Prostate gland (tissue), 2 donors: ENCODE measurements around the gene LCN10. TPM values are rescaled to one million over a fixed set of nuclear protein-coding genes. Genes with fewer than 3 reads are reported as not detected.

Source experiments
- DNase-seq: peaks from one replicate; pipeline ENCODE4 v3.0.0-alpha.2; 2019; ENCODE audit warnings: low spot score
- H3K27ac ChIP-seq, 2 donors: fragments of 200-600 bp; sonication (generic); 2 replicates each; pipeline ENCODE4 v1.5.1; 2017 to 2019
- H3K27me3 ChIP-seq: fragments of 200-600 bp; sonication (generic); replicated peaks from 2 replicates; pipeline ENCODE4 v1.5.1; 2019; ENCODE audit not compliant: insufficient read depth
- H3K36me3 ChIP-seq, 2 donors: fragments of 200-600 bp; sonication (generic); 1 replicate in 1 of 2; 2 replicates in 1 of 2; pipeline versions ENCODE4 v1.5.1 to v1.8.1; 2017 to 2019
- H3K4me1 ChIP-seq: fragments of 200-600 bp; sonication (generic); replicated peaks from 2 replicates; pipeline ENCODE4 v1.5.1; 2019
- H3K4me3 ChIP-seq, 2 donors: fragments of 200-600 bp; sonication (generic); 2 replicates each; pipeline ENCODE4 v1.5.1; 2017 to 2019
- H3K9me3 ChIP-seq: fragments of 200-600 bp; sonication (generic); 2 replicates; pipeline ENCODE4 v1.5.1; 2017
- CTCF ChIP-seq, 4 experiments: fragments of 200-600 bp in 2 of 4; fragments of 450-650 bp in 2 of 4; sonication (generic) in 2 of 4; IDR thresholded peaks; 1 replicate in 3 of 4; 2 replicates in 1 of 4; pipeline ENCODE4 v1.5.1; 2016 to 2019; ENCODE audit warnings: antibody characterized with exemption in 4 of 4, mild to moderate bottlenecking in 2 of 4, moderate library complexity in 2 of 4
- POLR2A ChIP-seq: fragments of 450-650 bp; IDR thresholded peaks from one replicate; pipeline ENCODE4 v1.6.1; 2016; ENCODE audit warnings: antibody characterized with exemption, mild to moderate bottlenecking
- POLR2AphosphoS5 ChIP-seq: sonication (generic); formaldehyde crosslinking; IDR thresholded peaks from one replicate; pipeline ENCODE4 v1.6.1; 2017; ENCODE audit warnings: antibody characterized with exemption
- WGBS: methylation state at CpG from one replicate; pipeline ENCODE4 v1.1.5; 2018; 5-methylcytosine and 5-hydroxymethylcytosine counted together
- intact Hi-C: fragments of 100-400 bp; cut with DNase I; formaldehyde crosslinking; loops from one replicate; pipeline ENCODE4 v1.14.2; 2022
- total RNA-seq, 2 donors: library from RNA; depleted of rRNA; stranded (reverse); fragments of >200 nt; gene quantifications; one replicate each; pipeline ENCODE4 v1.1.0, GENCODE V29; 2016

LCN10 gene
- total RNA-seq, 2 donors from 2014 or later, result 3.9 to 14.8 TPM

- H3K27ac ChIP-seq, result no peak overlapping the region
- no peaks in the 10 kb centered on the region for H3K36me3 ChIP-seq
- TF ChIP-seq CTCF (IDR thresholded peaks at IDR 0.05) (no peak), POLR2A (no peak), POLR2AphosphoS5 (no peak)
- H3K4me3 ChIP-seq, result no peak overlapping the region
- intact Hi-C loops, result no loop called here
- no peaks in the 10 kb centered on the region for H3K27me3 ChIP-seq
- H3K4me1 ChIP-seq, result peaks cover 7% of the 10 kb centered on the region
- DNase-seq, result no peak
- H3K9me3 ChIP-seq, result no peaks in the 10 kb centered on the region
- WGBS, result 68% methylated on average over 16 of the region's 16 CpGs
Observed at GRCh38 chr9:136732444-136733178, 10.1 kb downstream of the LCN10 start.

GRCh38 chr9:136729926-136730325 lies 12.8 kb downstream of the LCN10 start:
- no peaks in the 10 kb centered on the region for H3K9me3 ChIP-seq
- H3K4me3 ChIP-seq, result no peak overlapping the region
- WGBS, result 96% methylated on average over 8 of the region's 8 CpGs
- intact Hi-C loops, result loop anchor here (2.0 to 10.0 kb wide), 2 partner anchors 13 to 115 kb away; partner anchors contain the start of genes AJM1 and PHPT1
- DNase-seq, result no peak
- TF ChIP-seq POLR2AphosphoS5 (no peak), CTCF (IDR thresholded peaks at IDR 0.05) (no peak), POLR2A (no peak)
- H3K27ac ChIP-seq, result no peak overlapping the region
- peaks cover 14% of the 10 kb centered on the region for H3K4me1 ChIP-seq
- no peaks in the 10 kb centered on the region for H3K36me3 ChIP-seq
- H3K27me3 ChIP-seq, result no peaks in the 10 kb centered on the region

- intact Hi-C loops, result loop anchor here (10.0 kb wide), 1 partner anchor 116 kb away; the partner anchor contains the start of genes AJM1 and PHPT1
- Histone ChIP-seq H3K36me3 (no peaks in the 10 kb centered on the region), H3K27ac (no peak overlapping the region), H3K27me3 (no peaks in the 10 kb centered on the region), H3K4me1 (peaks cover 14% of the 10 kb centered on the region), H3K9me3 (no peaks in the 10 kb centered on the region), H3K4me3 (peak overlapping the region in 1 of 2 donors; percentile 84)
- 85% methylated on average over 7 of the region's 7 CpGs for WGBS
- no peak for TF ChIP-seq CTCF (IDR thresholded peaks at IDR 0.05)
- TF ChIP-seq POLR2A, result no peak
- DNase-seq, result no peak
Observed at GRCh38 chr9:136729144-136729543, 13.6 kb downstream of the LCN10 start.

- WGBS, result 6% methylated on average over 44 of the region's 53 CpGs
- intact Hi-C loops, result loop anchor here (10.0 kb wide), 1 partner anchor 116 kb away; the partner anchor contains the start of genes AJM1 and PHPT1
- peak overlapping the region; percentile 32 to 78 for H3K27ac ChIP-seq
- no peaks in the 10 kb centered on the region for H3K9me3 ChIP-seq
- H3K4me1 ChIP-seq, result peaks cover 14% of the 10 kb centered on the region
- peak overlapping the region; percentile 78 to 84 for H3K4me3 ChIP-seq
- no peaks in the 10 kb centered on the region for H3K36me3 ChIP-seq
- DNase-seq, result no peak
- no peaks in the 10 kb centered on the region for H3K27me3 ChIP-seq
- no peak for TF ChIP-seq CTCF (IDR thresholded peaks at IDR 0.05)
- no peak for TF ChIP-seq POLR2A
Observed at GRCh38 chr9:136728548-136729123, 14.1 kb downstream of the LCN10 start.
